Measurements from ENCODE around the gene B3GNT4.

Gene B3GNT4

GRCh38 chr12:122185079-122185478 lies 18.4 kb upstream of the B3GNT4 start:
- no peak for DNase-seq (ENCODE audit: low read depth)
- no peak for TF ChIP-seq MYC (IDR thresholded peaks at IDR 0.05; ENCODE audit: low read depth, low read length)
- no peak for TF ChIP-seq POLR2A (IDR thresholded peaks at IDR 0.05; ENCODE audit: extremely low read depth, insufficient read length)
- no peak for TF ChIP-seq CTCF (IDR thresholded peaks at IDR 0.05; ENCODE audit: low read depth, low read length)
- no peak for TF ChIP-seq MAX (IDR thresholded peaks at IDR 0.05; ENCODE audit: low read depth, low read length)
- H3K4me3 ChIP-seq (ENCODE audit: low read depth, low read length), result no peak overlapping the region

GRCh38 chr12:122185494-122186082 lies 17.9 kb upstream of the B3GNT4 start:
- no peak overlapping the region for H3K4me3 ChIP-seq (ENCODE audit: low read depth, low read length)
- TF ChIP-seq POLR2A (IDR thresholded peaks at IDR 0.05; ENCODE audit: extremely low read depth, insufficient read length) (no peak), MYC (IDR thresholded peaks at IDR 0.05; ENCODE audit: low read depth, low read length) (no peak), MAX (IDR thresholded peaks at IDR 0.05; ENCODE audit: low read depth, low read length) (no peak), CTCF (IDR thresholded peaks at IDR 0.05; ENCODE audit: low read depth, low read length) (no peak)
- no peak for DNase-seq (ENCODE audit: low read depth)

GRCh38 chr12:122187466-122187865 lies 16.0 kb upstream of the B3GNT4 start:
- H3K4me3 ChIP-seq (ENCODE audit: low read depth, low read length), result no peak overlapping the region
- no peak for TF ChIP-seq MAX (IDR thresholded peaks at IDR 0.05; ENCODE audit: low read depth, low read length)
- no peak for TF ChIP-seq MYC (IDR thresholded peaks at IDR 0.05; ENCODE audit: low read depth, low read length)
- no peak for TF ChIP-seq POLR2A (IDR thresholded peaks at IDR 0.05; ENCODE audit: extremely low read depth, insufficient read length)
- DNase-seq (ENCODE audit: low read depth), result no peak

- TF ChIP-seq MAX (IDR thresholded peaks at IDR 0.05; ENCODE audit: low read depth, low read length) (no peak), CTCF (IDR thresholded peaks at IDR 0.05; ENCODE audit: low read depth, low read length) (no peak), MYC (IDR thresholded peaks at IDR 0.05; ENCODE audit: low read depth, low read length) (no peak), POLR2A (IDR thresholded peaks at IDR 0.05; ENCODE audit: extremely low read depth, insufficient read length) (no peak)
- no peak overlapping the region for H3K4me3 ChIP-seq (ENCODE audit: low read depth, low read length)
- DNase-seq (ENCODE audit: low read depth), result no peak
Observed at GRCh38 chr12:122189626-122190475, 13.7 kb upstream of the B3GNT4 start.

- TF ChIP-seq MAX (IDR thresholded peaks at IDR 0.05; ENCODE audit: low read depth, low read length) (peak; percentile 50; the same call in 1 of the 2 replicates), CTCF (IDR thresholded peaks at IDR 0.05; ENCODE audit: low read depth, low read length) (peak; percentile 99), MYC (IDR thresholded peaks at IDR 0.05; ENCODE audit: low read depth, low read length) (0 out of 2 replicates have a peak, but pooled peaks have one; percentile 9), POLR2A (IDR thresholded peaks at IDR 0.05; ENCODE audit: extremely low read depth, insufficient read length) (no peak)
- peak; percentile 82 for DNase-seq (ENCODE audit: low read depth)
- H3K4me3 ChIP-seq (ENCODE audit: low read depth, low read length), result no peak overlapping the region
Observed at GRCh38 chr12:122190842-122191668, 12.5 kb upstream of the B3GNT4 start.
